K562 (cell line): Measurements from ENCODE around the gene SKOR1. TPM values are rescaled to one million over a fixed set of nuclear protein-coding genes. Genes with fewer than 3 reads are reported as not detected.

Experiments
- ATAC-seq: fragments of 200-7000 bp; cut with Tn5 transposase; 3 replicates; pipeline ENCODE4 v1.9.1; 2020; ENCODE audit warnings: moderate library complexity
- BruUV-seq: library from RNA; stranded (reverse); fragments of 400-500 nt; replicated peaks from 2 replicates; lab custom pipeline; 2021; lab: Mats Ljungman, UMichigan
- CTCF ChIA-PET: fragments of 300-600 bp; formaldehyde crosslinking; extraction: SDS; loops from one replicate; lab custom pipeline; 2021; ENCODE audit warnings: low intra/inter-chr PET ratio; lab: Yijun Ruan, JAX
- POLR2A ChIA-PET: fragments of 300-600, 350-650 bp; sonication (Branson Sonifier 250); formaldehyde crosslinking; extraction: SDS; loops from one replicate; lab custom pipeline; 2021; ENCODE audit warnings: antibody characterized with exemption, inconsistent platforms; lab: Yijun Ruan, JAX
- DNase-seq, 4 experiments: peaks; one replicate each; pipeline versions ENCODE4 v3.0.0 to v3.0.0-alpha.2; 2011 to 2018; ENCODE audit warnings: low spot score in 3 of 4, mixed read lengths in 3 of 4; ENCODE audit errors: extremely low read depth in 1 of 4
- FAIRE-seq: peaks from 2 replicates; lab custom pipeline; 2011; peaks lifted over from hg19 to GRCh38; lab: Jason Lieb, UNC
- H2AFZ ChIP-seq: 2 replicates; pipeline ENCODE4 v1.6.0; 2011; ENCODE audit warnings: low read depth, low read length, control low read depth, inconsistent platforms
- H3K27ac ChIP-seq: fragments of 200-600 bp; 3 replicates; pipeline ENCODE4 v1.8.0; 2011; ENCODE audit warnings: low read depth, mild to moderate bottlenecking, control low read depth, inconsistent platforms, low read length, moderate library complexity, mixed read lengths; ENCODE audit errors: extremely low read depth
- H3K27me3 ChIP-seq, 2 experiments: fragments of 300-600 bp in 1 of 2; 2 replicates in 1 of 2; 3 replicates in 1 of 2; pipeline versions ENCODE4 v1.6.0 to v1.8.0; 2011; ENCODE audit warnings: inconsistent platforms in 2 of 2, low read length in 2 of 2, mild to moderate bottlenecking in 1 of 2, mixed read lengths in 1 of 2, moderate library complexity in 1 of 2; ENCODE audit not compliant: control insufficient read depth in 2 of 2, insufficient read depth in 2 of 2
- H3K36me3 ChIP-seq: fragments of 300-600 bp; 3 replicates; pipeline ENCODE4 v1.8.0; 2011; ENCODE audit warnings: mild to moderate bottlenecking, low read length, inconsistent platforms; ENCODE audit not compliant: control insufficient read depth, insufficient read depth
- H3K4me1 ChIP-seq, 2 experiments: fragments of 200-600 bp in 1 of 2; replicated peaks in 1 of 2; 2 replicates in 1 of 2; 3 replicates in 1 of 2; pipeline versions ENCODE4 v1.5.1 to v1.8.0; 2011; ENCODE audit warnings: inconsistent platforms in 2 of 2, low read length in 2 of 2, mild to moderate bottlenecking in 1 of 2, mixed read lengths in 1 of 2, moderate library complexity in 1 of 2; ENCODE audit not compliant: control insufficient read depth in 2 of 2, insufficient read depth in 2 of 2
- H3K4me2 ChIP-seq: 2 replicates; pipeline ENCODE4 v1.6.1; 2011; ENCODE audit warnings: low read length, control low read depth, inconsistent platforms, mixed read lengths; ENCODE audit not compliant: insufficient read depth
- H3K4me3 ChIP-seq: fragments of 200-600 bp; sonication (generic), shearing (Covaris generic); 2 replicates; pipeline ENCODE4 v1.5.1; 2016; ENCODE audit warnings: control low read depth, inconsistent platforms
- H3K79me2 ChIP-seq: fragments of 200-600 bp; 3 replicates; pipeline ENCODE4 v1.8.0; 2011; ENCODE audit warnings: low read length, inconsistent platforms; ENCODE audit not compliant: control insufficient read depth, insufficient read depth
- H3K9ac ChIP-seq, 2 experiments: 2 replicates each; pipeline versions ENCODE4 v1.6.0 to v1.6.1; 2011; ENCODE audit warnings: low read depth in 2 of 2, low read length in 2 of 2, control low read depth in 1 of 2, inconsistent platforms in 1 of 2, mild to moderate bottlenecking in 1 of 2, mixed read lengths in 1 of 2; ENCODE audit not compliant: insufficient read depth in 1 of 2
- H3K9me1 ChIP-seq: one replicate; pipeline ENCODE4 v1.6.0; 2011; ENCODE audit warnings: inconsistent platforms, mild to moderate bottlenecking, low read length, moderate library complexity; ENCODE audit not compliant: control insufficient read depth, insufficient read depth
- H3K9me3 ChIP-seq: replicated peaks from 2 replicates; pipeline ENCODE4 v1.5.1; 2011; ENCODE audit warnings: low read depth, low read length, inconsistent platforms; ENCODE audit not compliant: control insufficient read depth, insufficient read depth
- H4K20me1 ChIP-seq: replicated peaks from 2 replicates; pipeline ENCODE4 v1.6.1; 2011; ENCODE audit warnings: low read length, inconsistent platforms, mixed read lengths; ENCODE audit not compliant: control insufficient read depth, insufficient read depth
- ARID2 ChIP-seq: fragments of 450-650 bp; IDR thresholded peaks from 2 replicates; pipeline ENCODE4 v1.6.1; 2017; ENCODE audit warnings: antibody characterized with exemption, mild to moderate bottlenecking
- CBFA2T2 ChIP-seq: fragments of 450-650 bp; conservative IDR thresholded peaks from 2 replicates; pipeline ENCODE4 v1.6.1; 2017; ENCODE audit warnings: mild to moderate bottlenecking
- MECOM ChIP-seq: fragments of 250-450 bp; sonication (Bioruptor Pico); IDR thresholded peaks from 2 replicates; pipeline ENCODE4 v1.8.0; 2022; ENCODE audit warnings: inconsistent platforms
- MITF ChIP-seq: IDR thresholded peaks from 2 replicates; pipeline ENCODE4 v1.6.1; 2014; ENCODE audit warnings: antibody characterized with exemption
- NELFE ChIP-seq: IDR thresholded peaks from 2 replicates; pipeline ENCODE4 v1.6.1; 2011; ENCODE audit warnings: mild to moderate bottlenecking; ENCODE audit not compliant: insufficient read depth, insufficient read length
- RBM39 ChIP-seq: fragments of 200-400 bp; formaldehyde crosslinking; optimal IDR thresholded peaks from 2 replicates; pipeline ENCODE3; 2018; ENCODE audit warnings: low read depth, low read length
- SREBF1 ChIP-seq: fragments of 150-350 bp; IDR thresholded peaks from 2 replicates; pipeline ENCODE4 v1.6.1; 2014; ENCODE audit warnings: antibody characterized with exemption, low read depth, low read length, borderline replicate concordance
- TGIF2 ChIP-seq: sonication (generic); formaldehyde crosslinking; IDR thresholded peaks from 2 replicates; pipeline ENCODE4 v1.8.1; 2022; ENCODE audit warnings: mild to moderate bottlenecking, missing genetic modification reagents, moderate library complexity
- TRIM28 ChIP-seq: fragments of 450-650 bp; IDR thresholded peaks from 2 replicates; pipeline ENCODE4 v1.6.1; 2017
- WHSC1 ChIP-seq: IDR thresholded peaks from one replicate; pipeline ENCODE4 v1.6.1; 2012; ENCODE audit warnings: low read length, control low read depth, inconsistent platforms
- ZNF76 ChIP-seq: fragments of 250-450 bp; sonication (Bioruptor Pico); IDR thresholded peaks from 2 replicates; pipeline ENCODE4 v1.4.0; 2020; ENCODE audit warnings: mild to moderate bottlenecking, moderate library complexity, borderline replicate concordance
- ZSCAN29 ChIP-seq: fragments of 450-650 bp; IDR thresholded peaks from 2 replicates; pipeline ENCODE4 v1.6.1; 2017
- WGBS: fragments of 100-300 bp; shearing (Covaris generic); methylation state at CpG from one replicate; pipeline ENCODE4 v1.1.6; 2016; ENCODE audit warnings: low coverage, mixed read lengths; ENCODE audit not compliant: insufficient coverage; ENCODE audit errors: missing lambda C conversion rate; 5-methylcytosine and 5-hydroxymethylcytosine counted together
- in situ Hi-C: fragments of 300-500 bp; cut with MboI; formaldehyde crosslinking; loops from 4 replicates; pipeline ENCODE4 v1.15.0; 2018; ENCODE audit warnings: inconsistent platforms, mixed read lengths
- intact Hi-C: fragments of 100-400 bp; cut with micrococcal nuclease; formaldehyde crosslinking; loops from 2 replicates; pipeline ENCODE4 v1.14.2; 2022
- polyA plus RNA-seq, 8 experiments: library from polyadenylated mRNA; depleted of rRNA in 4 of 8; stranded (reverse) in 5 of 8; unstranded in 3 of 8; fragments of >200 nt; fragmentation: Nextera tagmentation in 2 of 8; fragmentation: Illumina TruSeq in 1 of 8; extraction: Ambion mirVana in 2 of 8; extraction: Trizol in 1 of 8; gene quantifications; 2 replicates each; pipeline versions ENCODE4 v1.2.1 to v1.2.3, GENCODE V29; 2011 to 2014; ENCODE audit warnings: inconsistent platforms in 1 of 8, missing spikeins in 1 of 8
- total RNA-seq, 7 experiments: library from RNA; depleted of rRNA in 6 of 7; stranded (reverse); fragments of >200 nt in 6 of 7; fragmentation: Illumina TruSeq in 2 of 7; extraction: Trizol in 2 of 7; gene quantifications; 2 replicates each; pipeline versions ENCODE4 v1.2.1 to v1.2.3, GENCODE V29; 2011 to 2021; ENCODE audit warnings: low replicate concordance in 1 of 7
- TF ChIP-seq, protein P1 (sequence below): sonication (generic); formaldehyde crosslinking; IDR thresholded peaks from 2 replicates; pipeline ENCODE4 v1.8.0; 2022; ENCODE audit warnings: mild to moderate bottlenecking, missing genetic modification reagents, borderline replicate concordance
- TF ChIP-seq, protein P2 (sequence below): sonication (generic); formaldehyde crosslinking; IDR thresholded peaks from 2 replicates; pipeline ENCODE4 v1.8.1; 2022; ENCODE audit warnings: missing genetic modification reagents
- TF ChIP-seq, protein P3 (sequence below): fragments of 450-650 bp; IDR thresholded peaks from 2 replicates; pipeline ENCODE4 v1.7.0; 2016; ENCODE audit warnings: borderline replicate concordance

Gene SKOR1
- total and polyA plus RNA-seq, 9 of the 15 experiments (the other 6 are each of a cell fraction or from before 2014, with no cell fraction given), result 0.04 to 0.41 (median 0.09) TPM; not detected in 3

DNA sequence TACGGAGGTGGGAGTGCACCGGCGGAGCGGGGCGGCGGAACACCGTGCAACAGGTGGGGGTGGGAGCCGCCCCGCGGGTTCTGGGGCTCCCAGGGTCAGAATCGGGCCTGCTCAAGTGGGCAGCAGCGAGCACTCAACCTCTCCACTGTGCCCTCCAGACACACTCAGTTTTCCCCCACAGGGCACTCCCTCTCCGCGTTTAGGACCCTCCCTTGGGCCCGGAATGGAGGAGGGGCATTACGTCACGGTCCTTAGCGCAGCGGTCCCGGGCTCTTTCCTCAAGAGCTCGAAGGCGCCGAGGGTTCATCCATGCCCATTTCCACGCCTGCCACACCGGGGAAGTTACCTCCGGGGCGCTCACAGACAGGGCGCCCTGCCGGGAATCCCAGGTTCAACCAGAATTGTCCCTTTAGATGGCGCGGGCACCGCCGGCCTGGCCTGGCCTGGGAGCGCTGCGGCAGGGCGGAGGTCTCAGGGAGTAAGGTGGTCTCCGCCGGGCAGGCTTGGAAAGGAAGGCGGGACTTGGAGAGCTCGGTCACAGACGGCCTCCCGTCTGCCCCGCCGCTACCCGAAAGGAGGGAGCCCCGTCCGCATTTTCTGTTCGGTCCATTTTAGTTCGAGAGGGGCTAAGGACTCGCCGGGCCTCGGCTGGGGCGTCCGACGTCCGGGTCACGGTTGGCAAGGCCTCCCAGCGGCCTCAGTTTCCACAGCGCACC lies 9.4 kb downstream of the SKOR1 start:
- ChIA-PET CTCF (interaction anchor here (0.8 to 5.5 kb wide), 4 partner anchors 333 to 888 kb away, joined by 3 to 39 read pairs (median 13); no protein-coding TSS in a partner anchor), POLR2A (interaction anchor here (0.7 kb wide), 2 partner anchors 362 to 395 kb away, joined by 3 read pairs; partner anchors contain the start of gene CLN6)
- intact Hi-C loops, result loop anchor here (2.0 to 10.0 kb wide), 3 partner anchors 450 to 887 kb away; no protein-coding TSS in a partner anchor
- no peaks in the 10 kb centered on the region for H3K36me3 ChIP-seq
- H3K4me2 ChIP-seq, result no peak overlapping the region; the same call in 1 of the 2 replicates
- H3K79me2 ChIP-seq, result no peaks in the 10 kb centered on the region
- peak overlapping the region in 1 of 2 experiments; percentile 23; a peak in 1 of 4 replicates for H3K9ac ChIP-seq
- ATAC-seq (no peak), DNase-seq (no peak), FAIRE-seq (no peak)
- H4K20me1 ChIP-seq, result no peaks in the 10 kb centered on the region; the same call in 1 of the 2 replicates
- in situ Hi-C loops, result loop anchor here (5.0 to 10.0 kb wide), 2 partner anchors 377 to 900 kb away; no protein-coding TSS in a partner anchor
- no peak overlapping the region for H3K4me3 ChIP-seq
- no peak overlapping the region for H2AFZ ChIP-seq
- no peaks in the 10 kb centered on the region for H3K9me1 ChIP-seq
- peaks cover 6 to 37% of the 10 kb centered on the region in 2 experiments for H3K4me1 ChIP-seq
- H3K27me3 ChIP-seq, result peaks cover 2 to 29% of the 10 kb centered on the region in 2 experiments; a peak in 4 of 5 replicates
- BruUV-seq, result no TSS peak
- H3K27ac ChIP-seq, result no peak overlapping the region
- no peaks in the 10 kb centered on the region for H3K9me3 ChIP-seq
- WGBS, result 35% methylated on average over 39 of the region's 59 CpGs
- TF ChIP-seq MITF (no peak), RBM39 (no peak), WHSC1 (no peak), MECOM (CRISPR knock-in tag) (no peak), TRIM28 (no peak), ZSCAN29 (no peak), NELFE (no peak), TGIF2 (CRISPR knock-in tag) (no peak), ARID2 (no peak), CBFA2T2 (no peak), SREBF1 (no peak), ZNF76 (CRISPR knock-in tag) (no peak)
- TF ChIP-seq, protein P1, sequence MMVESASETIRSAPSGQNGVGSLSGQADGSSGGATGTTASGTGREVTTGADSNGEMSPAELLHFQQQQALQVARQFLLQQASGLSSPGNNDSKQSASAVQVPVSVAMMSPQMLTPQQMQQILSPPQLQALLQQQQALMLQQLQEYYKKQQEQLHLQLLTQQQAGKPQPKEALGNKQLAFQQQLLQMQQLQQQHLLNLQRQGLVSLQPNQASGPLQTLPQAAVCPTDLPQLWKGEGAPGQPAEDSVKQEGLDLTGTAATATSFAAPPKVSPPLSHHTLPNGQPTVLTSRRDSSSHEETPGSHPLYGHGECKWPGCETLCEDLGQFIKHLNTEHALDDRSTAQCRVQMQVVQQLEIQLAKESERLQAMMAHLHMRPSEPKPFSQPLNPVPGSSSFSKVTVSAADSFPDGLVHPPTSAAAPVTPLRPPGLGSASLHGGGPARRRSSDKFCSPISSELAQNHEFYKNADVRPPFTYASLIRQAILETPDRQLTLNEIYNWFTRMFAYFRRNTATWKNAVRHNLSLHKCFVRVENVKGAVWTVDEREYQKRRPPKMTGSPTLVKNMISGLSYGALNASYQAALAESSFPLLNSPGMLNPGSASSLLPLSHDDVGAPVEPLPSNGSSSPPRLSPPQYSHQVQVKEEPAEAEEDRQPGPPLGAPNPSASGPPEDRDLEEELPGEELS (CRISPR knock-in tag), result no peak
- TF ChIP-seq, protein P2, sequence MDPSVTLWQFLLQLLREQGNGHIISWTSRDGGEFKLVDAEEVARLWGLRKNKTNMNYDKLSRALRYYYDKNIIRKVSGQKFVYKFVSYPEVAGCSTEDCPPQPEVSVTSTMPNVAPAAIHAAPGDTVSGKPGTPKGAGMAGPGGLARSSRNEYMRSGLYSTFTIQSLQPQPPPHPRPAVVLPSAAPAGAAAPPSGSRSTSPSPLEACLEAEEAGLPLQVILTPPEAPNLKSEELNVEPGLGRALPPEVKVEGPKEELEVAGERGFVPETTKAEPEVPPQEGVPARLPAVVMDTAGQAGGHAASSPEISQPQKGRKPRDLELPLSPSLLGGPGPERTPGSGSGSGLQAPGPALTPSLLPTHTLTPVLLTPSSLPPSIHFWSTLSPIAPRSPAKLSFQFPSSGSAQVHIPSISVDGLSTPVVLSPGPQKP, result no peak
- TF ChIP-seq, protein P3, sequence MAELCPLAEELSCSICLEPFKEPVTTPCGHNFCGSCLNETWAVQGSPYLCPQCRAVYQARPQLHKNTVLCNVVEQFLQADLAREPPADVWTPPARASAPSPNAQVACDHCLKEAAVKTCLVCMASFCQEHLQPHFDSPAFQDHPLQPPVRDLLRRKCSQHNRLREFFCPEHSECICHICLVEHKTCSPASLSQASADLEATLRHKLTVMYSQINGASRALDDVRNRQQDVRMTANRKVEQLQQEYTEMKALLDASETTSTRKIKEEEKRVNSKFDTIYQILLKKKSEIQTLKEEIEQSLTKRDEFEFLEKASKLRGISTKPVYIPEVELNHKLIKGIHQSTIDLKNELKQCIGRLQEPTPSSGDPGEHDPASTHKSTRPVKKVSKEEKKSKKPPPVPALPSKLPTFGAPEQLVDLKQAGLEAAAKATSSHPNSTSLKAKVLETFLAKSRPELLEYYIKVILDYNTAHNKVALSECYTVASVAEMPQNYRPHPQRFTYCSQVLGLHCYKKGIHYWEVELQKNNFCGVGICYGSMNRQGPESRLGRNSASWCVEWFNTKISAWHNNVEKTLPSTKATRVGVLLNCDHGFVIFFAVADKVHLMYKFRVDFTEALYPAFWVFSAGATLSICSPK, result no peak
